Body of pancreas (tissue), 4 donors: ENCODE data around the gene POLA2.

Experiments used
- CTCF ChIP-seq, 7 experiments: fragments of 450-650 bp in 4 of 7; fragments of 200-600 bp in 3 of 7; sonication (generic) in 3 of 7; IDR thresholded peaks; one replicate each; pipeline ENCODE4 v1.5.1; 2016 to 2019; ENCODE audit warnings: antibody characterized with exemption in 7 of 7
- POLR2A ChIP-seq, 3 donors: fragments of 450-650 bp; IDR thresholded peaks; one replicate each; pipeline ENCODE4 v1.6.1; 2016; ENCODE audit warnings: antibody characterized with exemption in 3 of 3, mild to moderate bottlenecking in 2 of 3

DNA sequence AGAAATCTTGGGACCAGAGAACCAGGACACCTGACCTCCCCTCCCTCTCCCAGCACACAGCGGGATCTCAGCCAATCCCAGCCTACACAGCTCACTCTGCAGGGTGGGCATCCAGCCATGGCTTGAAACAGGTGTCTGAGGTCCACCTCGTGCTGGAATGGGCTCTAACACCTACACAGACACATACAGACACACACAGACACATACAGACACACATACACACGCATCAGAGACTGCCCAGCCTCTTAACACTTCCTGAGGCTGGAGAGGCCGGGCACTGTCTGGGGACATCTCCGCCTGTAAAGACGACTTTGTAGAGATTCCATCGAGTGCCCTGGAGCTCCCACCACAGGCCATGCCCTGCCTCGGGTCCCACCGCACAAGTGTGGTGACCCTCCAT is 43.3 kb upstream of the POLA2 start:
- TF ChIP-seq CTCF (IDR thresholded peaks at IDR 0.05) = no peak
- TF ChIP-seq POLR2A (IDR thresholded peaks at IDR 0.05) = no peak
